Naive thymus-derived CD4-positive, alpha-beta T cell (primary cell): ENCODE data around the gene GTF3C2. TPM values are rescaled to one million over a fixed set of nuclear protein-coding genes. Genes with fewer than 3 reads are reported as not detected.
A peak's percentile ranks its signal among the peaks of the same experiment; 100 is the strongest.

Source experiments
- ATAC-seq: fragments of 150-1000 bp; cut with Tn5 transposase; 2 replicates; pipeline ENCODE4 v1.10.0; 2021; ENCODE audit warnings: mild to moderate bottlenecking, moderate library complexity
- CTCF ChIA-PET: fragments of 350-600 bp; sonication (Branson Sonifier 250); formaldehyde crosslinking; loops from one replicate; lab custom pipeline; 2021; ENCODE audit warnings: antibody characterized with exemption; lab: Charles Lee
- POLR2A ChIA-PET: fragments of 350-600 bp; sonication (Branson Sonifier 250); formaldehyde crosslinking; loops from one replicate; lab custom pipeline; 2021; ENCODE audit warnings: antibody characterized with exemption, inconsistent platforms; lab: Charles Lee
- DNase-seq, 9 donors: peaks; one replicate each; pipeline versions ENCODE4 v3.0.0 to v3.0.0-alpha.2; 2020 to 2022; ENCODE audit warnings: mixed read lengths in 1 of 9
- H3K27ac ChIP-seq: one replicate; pipeline ENCODE4 v1.7.0; 2013; ENCODE audit warnings: mild to moderate bottlenecking, low read depth, low read length, moderate library complexity
- H3K27me3 ChIP-seq, 2 donors: one replicate each; pipeline ENCODE4 v1.7.0; 2013; ENCODE audit warnings: low read length in 2 of 2, mild to moderate bottlenecking in 2 of 2, moderate library complexity in 2 of 2; ENCODE audit not compliant: control insufficient read depth in 2 of 2, insufficient read depth in 2 of 2
- H3K36me3 ChIP-seq, 3 experiments: 1 replicate in 2 of 3; 2 replicates in 1 of 3; pipeline ENCODE4 v1.7.0; 2013; ENCODE audit warnings: low read length in 3 of 3, mild to moderate bottlenecking in 3 of 3, moderate library complexity in 1 of 3; ENCODE audit not compliant: insufficient read depth in 3 of 3, control insufficient read depth in 2 of 3
- H3K4me1 ChIP-seq, 2 donors: one replicate each; pipeline ENCODE4 v1.7.0; 2013; ENCODE audit warnings: low read length in 2 of 2, mild to moderate bottlenecking in 2 of 2, moderate library complexity in 1 of 2; ENCODE audit not compliant: control insufficient read depth in 2 of 2, insufficient read depth in 2 of 2
- H3K4me3 ChIP-seq: 2 replicates; pipeline ENCODE4 v1.7.0; 2013; ENCODE audit warnings: mild to moderate bottlenecking, low read length
- H3K9me3 ChIP-seq, 3 experiments: 1 replicate in 2 of 3; 2 replicates in 1 of 3; pipeline ENCODE4 v1.7.0; 2013; ENCODE audit warnings: low read length in 3 of 3; ENCODE audit not compliant: control insufficient read depth in 2 of 3
- H3K27ac Mint-ChIP-seq, 9 donors: one replicate each; pipeline ENCODE4 v1.8.0; 2020 to 2022; ENCODE audit warnings: mixed read lengths in 9 of 9, mild to moderate bottlenecking in 8 of 9, moderate library complexity in 5 of 9, inconsistent platforms in 2 of 9
- H3K27me3 Mint-ChIP-seq, 5 donors: one replicate each; pipeline ENCODE4 v1.8.0; 2021 to 2022; ENCODE audit warnings: mixed read lengths in 5 of 5, mild to moderate bottlenecking in 1 of 5
- H3K36me3 Mint-ChIP-seq, 5 donors: one replicate each; pipeline ENCODE4 v1.8.0; 2020 to 2022; ENCODE audit warnings: mixed read lengths in 5 of 5, mild to moderate bottlenecking in 3 of 5, inconsistent platforms in 1 of 5
- H3K4me1 Mint-ChIP-seq, 7 donors: one replicate each; pipeline ENCODE4 v1.8.0; 2020 to 2022; ENCODE audit warnings: mixed read lengths in 7 of 7, mild to moderate bottlenecking in 3 of 7, inconsistent platforms in 1 of 7
- H3K4me3 Mint-ChIP-seq, 10 donors: one replicate each; pipeline ENCODE4 v1.8.0; 2020 to 2022; ENCODE audit warnings: mild to moderate bottlenecking in 10 of 10, mixed read lengths in 10 of 10, moderate library complexity in 6 of 10, inconsistent platforms in 2 of 10
- H3K9me3 Mint-ChIP-seq, 11 donors: one replicate each; pipeline ENCODE4 v1.8.0; 2020 to 2022; ENCODE audit warnings: mixed read lengths in 11 of 11, mild to moderate bottlenecking in 4 of 11, inconsistent platforms in 1 of 11, moderate library complexity in 1 of 11
- intact Hi-C, 2 donors: fragments of 100-400 bp; cut with micrococcal nuclease; formaldehyde crosslinking; loops; one replicate each; pipeline ENCODE4 v1.15.1; 2023
- polyA plus RNA-seq, 2 donors: library from polyadenylated mRNA; unstranded; fragments of 300-500 nt; fragmentation: Illumina TruSeq; gene quantifications; one replicate each; pipeline ENCODE4 v1.2.3, GENCODE V29; 2021
- total RNA-seq, 6 experiments: library from RNA in 5 of 6; stranded (reverse) in 5 of 6; gene quantifications; 1 replicate in 5 of 6; 2 replicates in 1 of 6; pipeline ENCODE4 v1.2.3 and lab custom pipeline; 2021 to 2026

GTF3C2 gene
- total and polyA plus RNA-seq, 7 experiments from 2014 or later, result 26.6 to 106 (median 77.9) TPM

GRCh38 chr2:27390822-27391679, 34.5 kb upstream of the GTF3C2 start:
- Histone ChIP-seq H3K27ac (peak overlapping the region; percentile 55), H3K36me3 (peaks cover 0 to 11% (median 0%) of the 10 kb centered on the region in 3 experiments), H3K4me1 (peaks cover 10 to 16% of the 10 kb centered on the region in 2 donors), H3K4me3 (no peak overlapping the region), H3K27me3 (no peaks in the 10 kb centered on the region), H3K9me3 (no peaks in the 10 kb centered on the region)
- Mint-ChIP-seq H3K27me3 (no peaks in the 10 kb centered on the region), H3K4me3 (peak overlapping the region in 9 of 10 donors; percentile 5 to 81 (median 59)), H3K27ac (peak overlapping the region; percentile 74 to 96 (median 91)), H3K4me1 (peaks cover 25 to 40% (median 30%) of the 10 kb centered on the region in 7 donors), H3K36me3 (peaks cover 0 to 17% (median 4%) of the 10 kb centered on the region in 5 donors), H3K9me3 (no peaks in the 10 kb centered on the region)
- POLR2A ChIA-PET, result interaction anchor here (1.3 to 2.1 kb wide), 3 partner anchors 16 to 68 kb away, joined by 4 to 7 read pairs (median 6); partner anchors contain the start of genes MPV17 and NRBP1
- intact Hi-C loops, result no loop called here
- CTCF ChIA-PET, result no interaction called here
- peak; percentile 84 for ATAC-seq
- DNase-seq, result peak in 6 of 9 donors; percentile 32 to 61 (median 50)

DNA sequence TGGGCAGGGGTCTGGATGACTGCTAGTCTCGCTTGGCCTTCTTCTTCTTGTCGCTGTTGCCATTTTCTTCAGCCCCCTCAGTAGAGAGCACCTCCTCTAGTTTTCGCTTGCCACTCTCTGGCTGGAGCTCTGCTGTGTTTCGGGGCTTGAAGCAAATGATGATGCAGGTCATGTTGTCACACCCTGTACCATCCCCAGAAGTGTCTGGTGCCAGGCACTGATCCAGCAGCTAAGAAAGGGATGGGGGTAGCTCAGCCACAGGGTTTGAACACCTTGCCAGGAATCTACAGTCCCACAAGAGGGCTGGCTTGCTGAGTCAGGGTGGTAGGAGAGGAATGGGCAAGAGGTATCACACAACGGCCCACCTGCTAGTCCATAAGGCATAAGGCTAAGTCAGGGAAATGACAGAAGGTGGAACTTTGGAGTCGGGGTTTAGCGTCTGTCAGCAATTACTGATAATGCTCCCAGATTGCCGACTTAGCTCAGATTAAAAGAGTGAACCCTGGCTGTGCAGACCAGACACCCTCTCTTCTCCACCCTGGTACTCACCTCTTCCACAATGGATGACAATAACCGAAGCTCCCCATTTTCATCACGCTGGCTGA, 25.1 kb upstream of the GTF3C2 start:
- H3K27ac ChIP-seq, result peak overlapping the region; percentile 85
- H3K36me3 ChIP-seq, result peaks cover 0 to 66% (median 10%) of the 10 kb centered on the region in 3 experiments
- Mint-ChIP-seq H3K36me3 (peaks cover 10 to 38% (median 26%) of the 10 kb centered on the region in 5 donors), H3K27ac (peak overlapping the region; percentile 85 to 95 (median 93)), H3K4me1 (peaks cover 18 to 33% (median 30%) of the 10 kb centered on the region in 7 donors), H3K9me3 (no peaks in the 10 kb centered on the region), H3K4me3 (peak overlapping the region; percentile 59 to 94 (median 90)), H3K27me3 (no peaks in the 10 kb centered on the region)
- no peaks in the 10 kb centered on the region for H3K27me3 ChIP-seq
- ATAC-seq, result no peak
- DNase-seq, result no peak
- ChIA-PET CTCF (no interaction called here), POLR2A (interaction anchor here (1.7 to 4.4 kb wide), 3 partner anchors 11 to 28 kb away, joined by 5 to 67 read pairs (median 20); partner anchors contain the start of genes EIF2B4, PPM1G and SNX17)
- peaks cover 9 to 10% of the 10 kb centered on the region in 2 donors for H3K4me1 ChIP-seq
- intact Hi-C loops, result loop anchor here (2.0 kb wide), 1 partner anchor 47 kb away; the partner anchor contains the start of gene NRBP1 (in 2 of the 2)
- no peak overlapping the region for H3K4me3 ChIP-seq
- H3K9me3 ChIP-seq, result no peaks in the 10 kb centered on the region

- Histone ChIP-seq H3K4me1 (peaks cover 9 to 10% of the 10 kb centered on the region in 2 donors), H3K27me3 (no peaks in the 10 kb centered on the region), H3K27ac (peak within 1 kb of the TSS; percentile 85), H3K36me3 (peaks cover 0 to 68% (median 17%) of the 10 kb centered on the region in 3 experiments), H3K4me3 (peak within 1 kb of the TSS; percentile 67), H3K9me3 (no peaks in the 10 kb centered on the region)
- intact Hi-C loops, result loop anchor here (1.0 to 2.0 kb wide), 5 partner anchors 11 to 108 kb away; partner anchors contain the start of genes EIF2B4 (in 2 of the 2), NRBP1 (in 2 of the 2), PPM1G (in 2 of the 2) and SNX17 (in 2 of the 2)
- ChIA-PET CTCF (interaction anchor here (2.1 kb wide), 1 partner anchor 11 kb away, joined by 10 read pairs; the partner anchor contains the start of genes EIF2B4 and SNX17), POLR2A (interaction anchor here (0.7 to 4.4 kb wide), 9 partner anchors 11 to 283 kb away, joined by 3 to 67 read pairs (median 5); partner anchors contain the start of genes EIF2B4, GTF3C2, MPV17 and NRBP1)
- H3K27ac Mint-ChIP-seq, result peak within 1 kb of the TSS; percentile 88 to 97 (median 94)
- H3K27me3 Mint-ChIP-seq, result no peaks in the 10 kb centered on the region
- peaks cover 9 to 43% (median 29%) of the 10 kb centered on the region in 5 donors for H3K36me3 Mint-ChIP-seq
- peak within 1 kb of the TSS; percentile 85 to 94 (median 90) for H3K4me3 Mint-ChIP-seq
- ATAC-seq (peak; percentile 97), DNase-seq (peak; percentile 71 to 88 (median 81))
- H3K9me3 Mint-ChIP-seq, result no peaks in the 10 kb centered on the region
- peaks cover 18 to 33% (median 30%) of the 10 kb centered on the region in 7 donors for H3K4me1 Mint-ChIP-seq
Observed at GRCh38 chr2:27380626-27381545, 24.3 kb upstream of the GTF3C2 start, which contains the start of gene ZNF513. TSS of gene ZNF513 (minus strand) at chr2:27380734. CDS start at chr2:27380526, 208 bp downstream.

GRCh38 chr2:27379836-27380625, 23.5 kb upstream of the GTF3C2 start:
- no peaks in the 10 kb centered on the region for H3K27me3 ChIP-seq
- ChIA-PET CTCF (interaction anchor here (0.8 to 2.1 kb wide), 3 partner anchors 9 to 16 kb away, joined by 3 to 10 read pairs (median 3); partner anchors contain the start of genes EIF2B4 and SNX17), POLR2A (interaction anchor here (0.6 to 4.4 kb wide), 11 partner anchors 10 to 284 kb away, joined by 3 to 67 read pairs (median 5); partner anchors contain the start of genes EIF2B4, GTF3C2, MPV17 and NRBP1)
- ATAC-seq, result peak; percentile 60
- Mint-ChIP-seq H3K4me1 (peaks cover 21 to 33% (median 30%) of the 10 kb centered on the region in 7 donors), H3K27me3 (no peaks in the 10 kb centered on the region), H3K36me3 (peaks cover 6 to 37% (median 23%) of the 10 kb centered on the region in 5 donors), H3K27ac (peak overlapping the region; percentile 87 to 97 (median 93)), H3K4me3 (peak overlapping the region; percentile 85 to 94 (median 90)), H3K9me3 (no peaks in the 10 kb centered on the region)
- H3K4me3 ChIP-seq, result peak overlapping the region; percentile 67
- no peaks in the 10 kb centered on the region for H3K9me3 ChIP-seq
- peaks cover 0 to 68% (median 22%) of the 10 kb centered on the region in 3 experiments for H3K36me3 ChIP-seq
- intact Hi-C loops, result loop anchor here (1.0 to 2.0 kb wide), 5 partner anchors 10 to 109 kb away; partner anchors contain the start of genes EIF2B4 (in 2 of the 2), NRBP1 (in 2 of the 2), PPM1G (in 2 of the 2) and SNX17 (in 2 of the 2)
- H3K27ac ChIP-seq, result peak overlapping the region; percentile 85
- peak in 5 of 9 donors; percentile 18 to 54 (median 21) for DNase-seq
- peaks cover 9 to 10% of the 10 kb centered on the region in 2 donors for H3K4me1 ChIP-seq

GRCh38 chr2:27379383-27379835, 22.8 kb upstream of the GTF3C2 start:
- Histone ChIP-seq H3K36me3 (peaks cover 4 to 68% (median 28%) of the 10 kb centered on the region in 3 experiments), H3K27ac (peak overlapping the region; percentile 85), H3K9me3 (no peaks in the 10 kb centered on the region), H3K27me3 (no peaks in the 10 kb centered on the region), H3K4me1 (peaks cover 9 to 10% of the 10 kb centered on the region in 2 donors), H3K4me3 (no peak overlapping the region)
- Mint-ChIP-seq H3K27ac (peak overlapping the region; percentile 80 to 97 (median 93)), H3K9me3 (no peaks in the 10 kb centered on the region), H3K4me1 (peaks cover 21 to 38% (median 30%) of the 10 kb centered on the region in 7 donors), H3K4me3 (peak overlapping the region; percentile 85 to 94 (median 90)), H3K36me3 (peaks cover 6 to 38% (median 25%) of the 10 kb centered on the region in 5 donors), H3K27me3 (no peaks in the 10 kb centered on the region)
- ChIA-PET POLR2A (interaction anchor here (0.6 to 4.4 kb wide), 7 partner anchors 9 to 255 kb away, joined by 3 to 67 read pairs (median 10); partner anchors contain the start of genes EIF2B4, GTF3C2, MPV17 and NRBP1), CTCF (interaction anchor here (0.8 to 2.1 kb wide), 3 partner anchors 8 to 15 kb away, joined by 3 to 10 read pairs (median 3); partner anchors contain the start of genes EIF2B4 and SNX17)
- intact Hi-C loops, result no loop called here
- ATAC-seq (no peak), DNase-seq (no peak)
